NOMO-1 (cell line): ENCODE results near the gene HMGXB3.
"Not testable (repeated sequence)": the region's sequence is repeated elsewhere in the genome, so short reads cannot be mapped to it uniquely, and the experiment has no call there.

Experiments
- DNase-seq, 2 experiments: peaks; one replicate each; lab custom pipeline; 2025; ENCODE audit not compliant: unreplicated experiment in 2 of 2; lab: John Stamatoyannopoulos, UW

Gene HMGXB3

GRCh38 chr5:150017226-150018005 lies 16.9 kb downstream of the HMGXB3 start:
- DNase-seq: no peak

- no peak for DNase-seq
These were observed 19.7 kb downstream of the HMGXB3 start for GRCh38 chr5:150020249-150020648.

GRCh38 chr5:150021491-150022157 lies 21.1 kb downstream of the HMGXB3 start:
- no peak for DNase-seq

GRCh38 chr5:150022158-150022531 lies 21.6 kb downstream of the HMGXB3 start:
- no peak for DNase-seq

- DNase-seq: no peak
These were observed 22.1 kb downstream of the HMGXB3 start for GRCh38 chr5:150022681-150023080.

GRCh38 chr5:150023136-150023535 lies 22.6 kb downstream of the HMGXB3 start:
- no peak for DNase-seq

GRCh38 chr5:150024346-150024984 lies 23.9 kb downstream of the HMGXB3 start:
- no peak for DNase-seq

GRCh38 chr5:150026682-150027172 lies 26.2 kb downstream of the HMGXB3 start:
- DNase-seq: no peak

- not testable (repeated sequence) for DNase-seq
These were observed 27.5 kb downstream of the HMGXB3 start for GRCh38 chr5:150028047-150028446.

- DNase-seq: no peak
These were observed 32.8 kb downstream of the HMGXB3 start for GRCh38 chr5:150033334-150033733.

GRCh38 chr5:150034662-150035061 lies 34.1 kb downstream of the HMGXB3 start:
- DNase-seq: no peak

GRCh38 chr5:150035139-150035895 lies 34.8 kb downstream of the HMGXB3 start:
- peak; percentile 45 to 70 for DNase-seq

GRCh38 chr5:150036513-150036912 lies 36.0 kb downstream of the HMGXB3 start:
- no peak for DNase-seq

GRCh38 chr5:150038547-150038946 lies 38.0 kb downstream of the HMGXB3 start:
- no peak for DNase-seq

- no peak for DNase-seq
These were observed 41.9 kb downstream of the HMGXB3 start for GRCh38 chr5:150042459-150042858.

- DNase-seq: no peak
These were observed 43.3 kb downstream of the HMGXB3 start for GRCh38 chr5:150043657-150044328.

GRCh38 chr5:150044329-150044681 lies 43.8 kb downstream of the HMGXB3 start:
- no peak for DNase-seq

- no peak for DNase-seq
These were observed 44.2 kb downstream of the HMGXB3 start for GRCh38 chr5:150044712-150045111.

- no peak for DNase-seq
These were observed 45.0 kb downstream of the HMGXB3 start for GRCh38 chr5:150045549-150045948.

- DNase-seq: no peak
These were observed 45.5 kb downstream of the HMGXB3 start for GRCh38 chr5:150046031-150046430.
